Heart right ventricle (tissue), 16 donors: Measurements from ENCODE around the gene OTUD5. TPM values are rescaled to one million over a fixed set of nuclear protein-coding genes. Genes with fewer than 3 reads are reported as not detected.

ENCODE experiments used
- ATAC-seq, 8 donors: fragments of 200-7000 bp; cut with Tn5 transposase; one replicate each; pipeline ENCODE4 v1.9.1; 2020; ENCODE audit warnings: mild to moderate bottlenecking in 8 of 8, moderate library complexity in 8 of 8, moderate number of reproducible peaks in 1 of 8
- DNase-seq, 2 donors: peaks; one replicate each; pipeline ENCODE4 v3.0.0-alpha.2; 2020
- H3K27ac ChIP-seq, 10 donors: fragments of 200-600 bp; sonication (generic) in 2 of 10; one replicate each; pipeline versions ENCODE4 v1.5.0 to v1.8.0; 2020 to 2022; ENCODE audit warnings: mild to moderate bottlenecking in 3 of 10
- H3K27me3 ChIP-seq, 7 donors: fragments of 200-600 bp; one replicate each; pipeline ENCODE4 v1.8.0; 2021 to 2022; ENCODE audit warnings: mild to moderate bottlenecking in 2 of 7
- H3K36me3 ChIP-seq, 9 donors: fragments of 200-600 bp; sonication (generic) in 1 of 9; one replicate each; pipeline versions ENCODE4 v1.5.0 to v1.8.0; 2020 to 2022; ENCODE audit warnings: mild to moderate bottlenecking in 2 of 9
- H3K4me1 ChIP-seq, 9 donors: fragments of 200-600 bp; sonication (generic) in 1 of 9; one replicate each; pipeline versions ENCODE4 v1.5.0 to v1.8.0; 2020 to 2022; ENCODE audit warnings: mild to moderate bottlenecking in 4 of 9
- H3K4me3 ChIP-seq, 10 donors: fragments of 200-600 bp; sonication (generic) in 2 of 10; one replicate each; pipeline versions ENCODE4 v1.5.0 to v1.8.0; 2020 to 2022; ENCODE audit warnings: mild to moderate bottlenecking in 7 of 10, moderate library complexity in 2 of 10
- H3K9me3 ChIP-seq, 11 donors: fragments of 200-600 bp in 10 of 11; sonication (generic) in 2 of 11; one replicate each; pipeline versions ENCODE4 v1.5.0 to v1.8.0; 2013 to 2022; ENCODE audit warnings: mild to moderate bottlenecking in 2 of 11, control low read depth in 1 of 11, moderate library complexity in 1 of 11
- WGBS, 2 donors: extraction: QIAGEN DNeasy Blood & Tissue Kit; methylation state at CpG; one replicate each; pipeline ENCODE4 v1.1.7; 2013; ENCODE audit warnings: inconsistent platforms in 1 of 2; 5-methylcytosine and 5-hydroxymethylcytosine counted together
- intact Hi-C, 10 donors: fragments of 100-400 bp; cut with DNase I; formaldehyde crosslinking; loops; one replicate each; pipeline versions ENCODE4 v1.11.1 to v1.14.2; 2022
- polyA plus RNA-seq, 2 donors: library from polyadenylated mRNA; stranded (reverse); fragments of 200-250 nt; gene quantifications; one replicate each; pipeline ENCODE4 v1.2.3, GENCODE V29; 2013
- total RNA-seq, 10 donors: library from RNA; stranded (reverse); fragmentation: NEBNext Ultra II Directional in 3 of 10; extraction: Animal tissue kit (Norgen Biotek cat#: 25700) in 3 of 10; gene quantifications; one replicate each; pipeline versions ENCODE4 v1.2.1 to v1.2.4, GENCODE V29; 2021 to 2023
- TF ChIP-seq, protein P1 (sequence below), 9 donors: fragments of 200-600 bp; sonication (generic) in 2 of 9; IDR thresholded peaks; one replicate each; pipeline versions ENCODE4 v1.5.0 to v1.8.0; 2021 to 2022; ENCODE audit warnings: antibody characterized with exemption in 9 of 9, mild to moderate bottlenecking in 5 of 9, moderate library complexity in 1 of 9
- donor health status: Arrhythmogenic right ventricular cardiomyopathy.
- donor health status: ischemic (EF 13 %, LVEDD 7.1; RV severe dilation, severe dysfunction).
- donor health status: healthy with polysubstance abuse.
- donor health status: DM: no; HTN: yes; CAD: no.
- donor health status: DM: no; HTN: no; CAD: no.
- donor health status: ischemic (EF 25% LVEDD 6.9; RV normal size, moderate dysfunction).
- donor health status: ischemic (EF 25% LVEDD 5.7; RV mildly dilated, moderate dysfunction).
- donor health status: healthy.
- donor health status: DM: yes; HTN: yes; CAD: no.
- donor health status: Ischemic cardiomyopathy.
- donor health status: ischemic (EF 35%, LVEDD 5.7; RV mildly dilated, moderate dysfunction).
- donor health status: nonischemic (EF 11% LVEDD 7.7; RV severe dilation, severe dysfunction).
- donor health status: DM: yes; HTN: yes; CAD: no.
- donor health status: PGD.
- donor health status: ischemic (EF 29% LVEDD 5.4; RV normal size, mild dysfunction).
- donor health status: nonischemic (EF 23%, LVEDD 6.1; RV moderate dilation, normal function).

OTUD5 gene
- total and polyA plus RNA-seq, 12 donors = 17.9 to 27.3 (median 24.7) TPM

DNA sequence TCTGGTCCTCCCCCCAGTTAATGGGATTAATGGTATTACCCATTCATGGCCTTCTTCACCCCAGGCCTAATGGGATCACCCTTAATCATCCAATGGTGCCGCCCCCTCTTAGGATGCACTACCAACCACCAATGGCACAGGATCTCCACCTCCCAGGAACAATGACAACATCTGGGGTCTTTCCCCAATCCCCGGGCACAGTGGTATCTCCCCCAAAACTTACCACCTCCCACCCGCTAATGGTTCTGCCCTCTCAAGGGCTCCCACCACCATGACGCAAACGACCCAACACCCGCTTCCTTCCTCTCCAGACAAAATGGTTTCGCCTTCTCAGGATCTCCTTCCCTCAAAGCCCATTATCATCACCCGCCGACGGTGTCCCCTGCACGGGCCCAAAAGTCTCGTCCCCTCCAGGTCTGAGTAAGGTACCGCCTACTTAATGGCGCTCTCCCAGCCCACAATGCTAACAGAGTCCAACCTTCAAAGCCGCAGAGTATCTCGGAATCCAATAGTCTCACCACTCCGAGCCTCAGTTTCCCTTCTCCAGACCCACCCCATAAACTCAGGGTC lies 44.2 kb upstream of the OTUD5 start:
- Histone ChIP-seq H3K4me3 (peak overlapping the region; percentile 47 to 82 (median 75)), H3K27me3 (no peaks in the 10 kb centered on the region), H3K9me3 (no peaks in the 10 kb centered on the region), H3K27ac (peak overlapping the region in 9 of 10 donors; percentile 36 to 94 (median 85)), H3K4me1 (peaks cover 0 to 9% (median 0%) of the 10 kb centered on the region in 9 donors), H3K36me3 (peaks cover 0 to 27% (median 0%) of the 10 kb centered on the region in 9 donors)
- ATAC-seq (peak; percentile 26 to 55 (median 36)), DNase-seq (peak in 1 of 2 donors; percentile 11)
- WGBS, 2 donors = 2 to 4% methylated on average over 17 of the region's 17 CpGs
- intact Hi-C loops = loop anchor here in 5 of 10 donors (1.0 to 5.0 kb wide), 5 partner anchors 36 to 42 kb away; partner anchors contain the start of gene TFE3 (in 4 of the 5)
- TF ChIP-seq, protein P1, sequence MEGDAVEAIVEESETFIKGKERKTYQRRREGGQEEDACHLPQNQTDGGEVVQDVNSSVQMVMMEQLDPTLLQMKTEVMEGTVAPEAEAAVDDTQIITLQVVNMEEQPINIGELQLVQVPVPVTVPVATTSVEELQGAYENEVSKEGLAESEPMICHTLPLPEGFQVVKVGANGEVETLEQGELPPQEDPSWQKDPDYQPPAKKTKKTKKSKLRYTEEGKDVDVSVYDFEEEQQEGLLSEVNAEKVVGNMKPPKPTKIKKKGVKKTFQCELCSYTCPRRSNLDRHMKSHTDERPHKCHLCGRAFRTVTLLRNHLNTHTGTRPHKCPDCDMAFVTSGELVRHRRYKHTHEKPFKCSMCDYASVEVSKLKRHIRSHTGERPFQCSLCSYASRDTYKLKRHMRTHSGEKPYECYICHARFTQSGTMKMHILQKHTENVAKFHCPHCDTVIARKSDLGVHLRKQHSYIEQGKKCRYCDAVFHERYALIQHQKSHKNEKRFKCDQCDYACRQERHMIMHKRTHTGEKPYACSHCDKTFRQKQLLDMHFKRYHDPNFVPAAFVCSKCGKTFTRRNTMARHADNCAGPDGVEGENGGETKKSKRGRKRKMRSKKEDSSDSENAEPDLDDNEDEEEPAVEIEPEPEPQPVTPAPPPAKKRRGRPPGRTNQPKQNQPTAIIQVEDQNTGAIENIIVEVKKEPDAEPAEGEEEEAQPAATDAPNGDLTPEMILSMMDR (IDR thresholded peaks at IDR 0.05) = no peak

GRCh38 chrX:49000636-49001035 lies 43.2 kb upstream of the OTUD5 start:
- Histone ChIP-seq H3K9me3 (no peaks in the 10 kb centered on the region), H3K4me1 (peaks cover 0 to 9% (median 0%) of the 10 kb centered on the region in 9 donors), H3K27me3 (peaks cover 0 to 3% (median 0%) of the 10 kb centered on the region in 7 donors), H3K4me3 (no peak overlapping the region), H3K36me3 (peaks cover 0 to 37% (median 0%) of the 10 kb centered on the region in 9 donors), H3K27ac (no peak overlapping the region)
- TF ChIP-seq, protein P1 (IDR thresholded peaks at IDR 0.05) = no peak
- ATAC-seq (no peak), DNase-seq (no peak)
- intact Hi-C loops = loop anchor here in 4 of 10 donors (5.0 kb wide), 3 partner anchors 37 to 42 kb away; partner anchors contain the start of gene TFE3 (in 2 of the 4)
- WGBS, 2 donors = 99 to 100% methylated on average over 3 to 4 of the region's 4 CpGs

DNA sequence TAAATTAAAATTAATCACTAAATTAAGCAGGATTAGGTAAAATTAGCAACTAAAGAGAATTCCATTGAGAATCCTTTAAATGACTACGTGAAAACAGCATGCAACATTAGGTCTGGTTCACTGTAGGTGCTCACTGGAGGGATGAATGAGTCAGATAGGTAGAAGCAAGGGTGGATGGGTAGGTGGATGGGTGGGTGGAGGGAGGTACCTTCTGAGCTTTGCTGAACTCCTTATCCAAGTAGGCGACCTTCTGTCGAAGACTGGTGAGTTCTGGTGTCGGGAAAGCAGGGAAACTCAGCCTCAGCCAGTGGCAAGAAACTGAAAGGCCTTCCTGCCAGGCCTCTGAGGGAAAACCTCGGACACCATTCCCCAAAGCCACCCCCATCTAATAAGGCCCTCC lies 41.6 kb upstream of the OTUD5 start:
- 92 to 99% methylated on average over 5 of the region's 5 CpGs for WGBS, 2 donors
- no peak for ATAC-seq
- DNase-seq = no peak

GRCh38 chrX:48998391-48998790 lies 41.0 kb upstream of the OTUD5 start:
- no peak for DNase-seq
- no peak for ATAC-seq
- TF ChIP-seq, protein P1 (IDR thresholded peaks at IDR 0.05) = no peak
- WGBS, 2 donors = 91% methylated on average over 4 of the region's 4 CpGs
- intact Hi-C loops = no loop called here
- Histone ChIP-seq H3K4me3 (no peak overlapping the region), H3K27me3 (peaks cover 0 to 3% (median 0%) of the 10 kb centered on the region in 7 donors), H3K4me1 (peaks cover 0 to 9% (median 0%) of the 10 kb centered on the region in 9 donors), H3K27ac (no peak overlapping the region), H3K9me3 (no peaks in the 10 kb centered on the region), H3K36me3 (peaks cover 0 to 55% (median 0%) of the 10 kb centered on the region in 9 donors)

More for the DNA sequence above, 41.6 kb upstream of the OTUD5 start:
- TF ChIP-seq, protein P1 (IDR thresholded peaks at IDR 0.05) = no peak
- no peak overlapping the region for H3K27ac ChIP-seq
- intact Hi-C loops = no loop called here
- H3K27me3 ChIP-seq = peaks cover 0 to 3% (median 0%) of the 10 kb centered on the region in 7 donors
- no peaks in the 10 kb centered on the region for H3K9me3 ChIP-seq
- peaks cover 0 to 50% (median 0%) of the 10 kb centered on the region in 9 donors for H3K36me3 ChIP-seq
- H3K4me3 ChIP-seq = no peak overlapping the region
- peaks cover 0 to 9% (median 0%) of the 10 kb centered on the region in 9 donors for H3K4me1 ChIP-seq
